Testis (tissue), 2 donors: ENCODE results near the gene TTLL9.

Source experiments
- CTCF ChIP-seq, 3 experiments: fragments of 450-650 bp in 2 of 3; fragments of 200-600 bp in 1 of 3; sonication (generic) in 1 of 3; IDR thresholded peaks; one replicate each; pipeline ENCODE4 v1.5.1; 2016 to 2019; ENCODE audit warnings: antibody characterized with exemption in 3 of 3, mild to moderate bottlenecking in 2 of 3, moderate library complexity in 1 of 3
- POLR2A ChIP-seq: fragments of 450-650 bp; IDR thresholded peaks from one replicate; pipeline ENCODE4 v1.6.1; 2017; ENCODE audit warnings: antibody characterized with exemption, mild to moderate bottlenecking, moderate library complexity

- no peak for TF ChIP-seq CTCF (IDR thresholded peaks at IDR 0.05)
- TF ChIP-seq POLR2A, result no peak
Measured at GRCh38 chr20:31877684-31878083, 7.2 kb downstream of the TTLL9 start.
